DOHH2 (cell line): ENCODE data around the gene KNG1.

Source experiments
- EZH2phosphoT487 ChIP-seq: fragments of 200-600 bp; sonication (generic); IDR thresholded peaks from 2 replicates; pipeline ENCODE4 v1.6.1; 2017; ENCODE audit warnings: borderline replicate concordance, mild to moderate bottlenecking, antibody characterized with exemption, low read length, moderate library complexity, mixed read lengths
- TF ChIP-seq, protein P1 (sequence below): fragments of 200-600 bp; sonication (generic); IDR thresholded peaks from one replicate; pipeline ENCODE4 v1.5.1; 2014; ENCODE audit warnings: antibody characterized with exemption, mild to moderate bottlenecking, low read depth, low read length; ENCODE audit not compliant: poor library complexity, severe bottlenecking

DNA sequence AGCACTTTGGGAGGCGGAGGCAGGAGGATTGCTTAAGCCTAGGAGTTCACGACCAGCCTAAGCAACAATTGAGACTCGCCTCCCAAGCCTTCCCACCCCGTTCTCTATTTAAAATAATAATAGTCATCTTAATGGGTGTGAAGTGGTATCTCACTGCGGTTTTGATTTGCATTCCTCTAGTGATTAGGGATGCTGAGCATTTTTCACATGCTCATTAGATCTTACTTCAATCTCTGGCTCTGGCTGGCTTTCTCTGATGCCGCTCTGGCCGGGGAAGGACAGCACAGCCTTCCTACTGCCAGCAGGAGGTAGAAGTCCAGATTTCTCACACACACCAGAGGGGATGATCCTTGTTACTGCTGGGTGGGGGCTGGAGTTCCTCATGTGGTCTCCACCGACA lies 58.8 kb downstream of the KNG1 start:
- TF ChIP-seq, protein P1, sequence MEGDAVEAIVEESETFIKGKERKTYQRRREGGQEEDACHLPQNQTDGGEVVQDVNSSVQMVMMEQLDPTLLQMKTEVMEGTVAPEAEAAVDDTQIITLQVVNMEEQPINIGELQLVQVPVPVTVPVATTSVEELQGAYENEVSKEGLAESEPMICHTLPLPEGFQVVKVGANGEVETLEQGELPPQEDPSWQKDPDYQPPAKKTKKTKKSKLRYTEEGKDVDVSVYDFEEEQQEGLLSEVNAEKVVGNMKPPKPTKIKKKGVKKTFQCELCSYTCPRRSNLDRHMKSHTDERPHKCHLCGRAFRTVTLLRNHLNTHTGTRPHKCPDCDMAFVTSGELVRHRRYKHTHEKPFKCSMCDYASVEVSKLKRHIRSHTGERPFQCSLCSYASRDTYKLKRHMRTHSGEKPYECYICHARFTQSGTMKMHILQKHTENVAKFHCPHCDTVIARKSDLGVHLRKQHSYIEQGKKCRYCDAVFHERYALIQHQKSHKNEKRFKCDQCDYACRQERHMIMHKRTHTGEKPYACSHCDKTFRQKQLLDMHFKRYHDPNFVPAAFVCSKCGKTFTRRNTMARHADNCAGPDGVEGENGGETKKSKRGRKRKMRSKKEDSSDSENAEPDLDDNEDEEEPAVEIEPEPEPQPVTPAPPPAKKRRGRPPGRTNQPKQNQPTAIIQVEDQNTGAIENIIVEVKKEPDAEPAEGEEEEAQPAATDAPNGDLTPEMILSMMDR, result no peak
- TF ChIP-seq EZH2phosphoT487, result no peak
